IMR-90 (cell line): ENCODE data around the gene DOCK2. TPM values are rescaled to one million over a fixed set of nuclear protein-coding genes. Genes with fewer than 3 reads are reported as not detected.
A peak's percentile ranks its signal among the peaks of the same experiment; 100 is the strongest.

ENCODE experiments used
- ATAC-seq: fragments of 200-7000 bp; cut with Tn5 transposase; 2 replicates; pipeline ENCODE4 v1.9.1; 2020; ENCODE audit warnings: low read depth, mild to moderate bottlenecking, moderate library complexity
- BruUV-seq: library from RNA; stranded (reverse); fragments of 400-500 nt; replicated peaks from 2 replicates; lab custom pipeline; 2021; lab: Mats Ljungman, UMichigan
- CTCF ChIA-PET: fragments of 300-600 bp; formaldehyde crosslinking; extraction: SDS; loops from one replicate; lab custom pipeline; 2021; ENCODE audit warnings: antibody characterized with exemption; lab: Yijun Ruan, JAX
- POLR2A ChIA-PET: fragments of 300-600 bp; sonication (Branson Sonifier 250); formaldehyde crosslinking; loops from one replicate; lab custom pipeline; 2022; ENCODE audit warnings: antibody characterized with exemption; ENCODE audit not compliant: unreplicated experiment; lab: Charles Lee
- DNase-seq: peaks from one replicate; pipeline ENCODE4 v3.0.0; 2013
- H2AFZ ChIP-seq: replicated peaks from 2 replicates; pipeline ENCODE3; 2013; ENCODE audit warnings: low read length, mild to moderate bottlenecking; ENCODE audit not compliant: poor library complexity
- H2AK5ac ChIP-seq: 2 replicates; pipeline ENCODE4 v1.6.1; 2013; ENCODE audit warnings: low read depth, low read length, inconsistent platforms
- H2AK9ac ChIP-seq: replicated peaks from 2 replicates; pipeline ENCODE3; 2013; ENCODE audit warnings: mild to moderate bottlenecking, low read depth, low read length, moderate library complexity; ENCODE audit not compliant: poor library complexity
- H2BK120ac ChIP-seq: 2 replicates; pipeline ENCODE4 v1.6.1; 2013; ENCODE audit warnings: low read depth, low read length, inconsistent platforms
- H2BK15ac ChIP-seq: 3 replicates; pipeline ENCODE4 v1.6.1; 2013; ENCODE audit warnings: low read depth, low read length, inconsistent platforms
- H2BK20ac ChIP-seq: 2 replicates; pipeline ENCODE4 v1.6.1; 2013; ENCODE audit warnings: low read depth, mild to moderate bottlenecking, inconsistent platforms, low read length, moderate library complexity
- H2BK5ac ChIP-seq: 2 replicates; pipeline ENCODE4 v1.6.1; 2013; ENCODE audit warnings: mild to moderate bottlenecking, low read depth, low read length, inconsistent platforms; ENCODE audit not compliant: poor library complexity, severe bottlenecking
- H3K14ac ChIP-seq: replicated peaks from 2 replicates; pipeline ENCODE4 v1.6.1; 2013; ENCODE audit warnings: low read depth, low read length, inconsistent platforms
- H3K18ac ChIP-seq: 2 replicates; pipeline ENCODE4 v1.6.1; 2013; ENCODE audit warnings: low read depth, low read length, control low read depth
- H3K23ac ChIP-seq: 2 replicates; pipeline ENCODE4 v1.6.1; 2013; ENCODE audit warnings: low read depth, low read length, inconsistent platforms
- H3K27ac ChIP-seq: 2 replicates; pipeline ENCODE4 v1.5.1; 2013; ENCODE audit warnings: mild to moderate bottlenecking, control low read depth, low read length; ENCODE audit not compliant: insufficient read depth
- H3K27me3 ChIP-seq: 2 replicates; pipeline ENCODE4 v1.6.1; 2013; ENCODE audit warnings: low read length; ENCODE audit not compliant: control insufficient read depth, insufficient read depth
- H3K36me3 ChIP-seq: 2 replicates; pipeline ENCODE4 v1.6.1; 2013; ENCODE audit warnings: low read length, mixed read lengths; ENCODE audit not compliant: control insufficient read depth, insufficient read depth
- H3K4ac ChIP-seq: 2 replicates; pipeline ENCODE4 v1.6.1; 2013; ENCODE audit warnings: low read depth, low read length, inconsistent platforms
- H3K4me1 ChIP-seq: 2 replicates; pipeline ENCODE4 v1.6.1; 2013; ENCODE audit warnings: low read length, mixed read lengths; ENCODE audit not compliant: control insufficient read depth, insufficient read depth
- H3K4me2 ChIP-seq: 2 replicates; pipeline ENCODE4 v1.6.1; 2013; ENCODE audit warnings: low read depth, mild to moderate bottlenecking, control low read depth, low read length, moderate library complexity
- H3K4me3 ChIP-seq: 2 replicates; pipeline ENCODE4 v1.5.1; 2013; ENCODE audit warnings: low read depth, mild to moderate bottlenecking, control low read depth, low read length, moderate library complexity; ENCODE audit not compliant: insufficient read depth
- H3K56ac ChIP-seq: 2 replicates; pipeline ENCODE4 v1.6.1; 2013; ENCODE audit warnings: low read length, inconsistent platforms; ENCODE audit not compliant: insufficient read depth; ENCODE audit errors: extremely low read depth
- H3K79me1 ChIP-seq, 2 experiments: 2 replicates each; pipeline ENCODE4 v1.6.1; 2013; ENCODE audit warnings: low read length in 2 of 2, inconsistent platforms in 1 of 2, low read depth in 1 of 2
- H3K9ac ChIP-seq: 2 replicates; pipeline ENCODE4 v1.6.1; 2013; ENCODE audit warnings: low read depth, low read length, control low read depth
- H3K9me1 ChIP-seq: 2 replicates; pipeline ENCODE4 v1.6.1; 2013; ENCODE audit warnings: low read length, inconsistent platforms; ENCODE audit not compliant: insufficient read depth
- H3K9me3 ChIP-seq: 2 replicates; pipeline ENCODE4 v1.6.1; 2013; ENCODE audit warnings: low read length; ENCODE audit not compliant: control insufficient read depth, insufficient read depth
- H4K20me1 ChIP-seq: 2 replicates; pipeline ENCODE4 v1.6.1; 2013; ENCODE audit warnings: low read length, inconsistent platforms; ENCODE audit not compliant: insufficient read depth
- H4K5ac ChIP-seq: 2 replicates; pipeline ENCODE4 v1.6.1; 2013; ENCODE audit warnings: mild to moderate bottlenecking, low read depth, low read length, control low read depth
- H4K8ac ChIP-seq, 2 experiments: 2 replicates each; pipeline ENCODE4 v1.6.1; 2013; ENCODE audit warnings: low read depth in 2 of 2, low read length in 2 of 2, control low read depth in 1 of 2, inconsistent platforms in 1 of 2
- H4K91ac ChIP-seq: 2 replicates; pipeline ENCODE4 v1.6.1; 2013; ENCODE audit warnings: low read depth, low read length, inconsistent platforms; ENCODE audit not compliant: insufficient read depth
- CEBPB ChIP-seq: IDR thresholded peaks from 2 replicates; pipeline ENCODE4 v1.6.1; 2012; ENCODE audit warnings: low read depth, low read length, improper control_type of control experiment
- MAZ ChIP-seq: IDR thresholded peaks from 2 replicates; pipeline ENCODE4 v1.6.1; 2012; ENCODE audit warnings: low read depth, mild to moderate bottlenecking, low read length, improper control_type of control experiment, moderate library complexity, borderline replicate concordance
- WGBS, 2 experiments: methylation state at CpG; one replicate each; pipeline versions ENCODE4 v1.1.5 to v1.1.7; 2013; ENCODE audit warnings: missing lambda C conversion rate in 2 of 2; ENCODE audit not compliant: insufficient read length in 1 of 2; ENCODE audit errors: extremely low coverage in 2 of 2; 5-methylcytosine and 5-hydroxymethylcytosine counted together
- dilution Hi-C: fragments of 300-500 bp; cut with HindIII; formaldehyde crosslinking; loops from one replicate; pipeline ENCODE4 v1.14.3; 2018; ENCODE audit warnings: low sequenced_read_pairs; ENCODE audit not compliant: unreplicated experiment
- in situ Hi-C: fragments of 300-500 bp; cut with MboI; formaldehyde crosslinking; loops from 3 replicates; pipeline ENCODE4 v1.14.3; 2019; ENCODE audit warnings: low sequenced_read_pairs, inconsistent platforms, mixed read lengths
- intact Hi-C: fragments of 100-400 bp; cut with micrococcal nuclease; formaldehyde crosslinking; loops from 2 replicates; pipeline ENCODE4 v1.10.0; 2022
- polyA plus RNA-seq, 3 experiments: library from polyadenylated mRNA; depleted of rRNA; stranded (reverse); fragments of >200 nt; gene quantifications; 2 replicates each; pipeline ENCODE4 v1.2.3, GENCODE V29; 2012; ENCODE audit warnings: low replicate concordance in 1 of 3
- total RNA-seq: library from RNA; depleted of rRNA; stranded (reverse); fragments of >200 nt; gene quantifications from 2 replicates; pipeline ENCODE4 v1.2.3, GENCODE V29; 2012

The DOCK2 gene
- total and polyA plus RNA-seq, 2 of the 4 experiments (the other 2 are of a cell fraction): 0.72 to 3.0 TPM

DNA sequence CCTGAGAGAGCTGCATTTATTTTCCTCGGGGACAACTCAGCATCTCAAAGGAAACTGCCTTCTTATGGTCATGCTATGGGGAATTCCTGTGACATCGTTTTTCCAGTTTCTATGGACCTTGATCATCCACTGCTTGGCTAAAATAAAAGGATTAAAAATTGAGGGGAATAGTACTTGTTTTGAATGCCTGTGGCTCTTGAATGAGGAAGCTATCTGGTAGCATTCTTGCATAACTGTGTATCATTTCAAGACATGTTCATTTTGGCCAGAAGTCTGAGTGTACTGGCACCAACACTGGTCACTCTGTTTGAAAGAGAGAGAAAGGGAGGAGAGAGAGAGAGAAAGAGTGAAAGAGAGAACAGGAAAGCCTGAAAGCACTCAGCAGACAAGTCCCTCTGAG is 116.7 kb downstream of the DOCK2 start:
- Histone ChIP-seq H2AK9ac (no peak overlapping the region), H3K18ac (peak overlapping the region; percentile 18; the same call in 1 of the 2 replicates), H2BK120ac (no peak overlapping the region), H3K23ac (no peak overlapping the region), H3K27me3 (no peaks in the 10 kb centered on the region), H3K9ac (no peak overlapping the region), H2AK5ac (no peak overlapping the region), H3K36me3 (no peaks in the 10 kb centered on the region), H3K56ac (no peak overlapping the region), H2AFZ (no peak overlapping the region), H3K14ac (peak overlapping the region; percentile 55; the same call in 1 of the 2 replicates), H3K27ac (no peak overlapping the region), H2BK15ac (0 out of 3 replicates have a peak overlapping the region, but pooled peaks have one; percentile 17), H3K79me1 (no peaks in the 10 kb centered on the region), H2BK5ac (no peak overlapping the region), H3K4me1 (peaks cover 6% of the 10 kb centered on the region; the same call in 1 of the 2 replicates), H3K4me2 (peak overlapping the region; percentile 4; the same call in 1 of the 2 replicates), H3K9me3 (no peaks in the 10 kb centered on the region), H4K5ac (peak overlapping the region; percentile 23; the same call in 1 of the 2 replicates), H4K20me1 (no peaks in the 10 kb centered on the region), H3K4me3 (no peak overlapping the region), H3K4ac (no peak overlapping the region), H4K91ac (no peak overlapping the region), H2BK20ac (no peak overlapping the region), H4K8ac (no peak overlapping the region), H3K9me1 (peaks cover 2% of the 10 kb centered on the region; the same call in 1 of the 2 replicates)
- ATAC-seq (peak; percentile 78), DNase-seq (peak; percentile 75)
- dilution Hi-C loops (no loop called here), in situ Hi-C loops (no loop called here), intact Hi-C loops (no loop called here)
- CTCF ChIA-PET: no interaction called here
- TF ChIP-seq CEBPB (peak; percentile 80), MAZ (no peak)
- POLR2A ChIA-PET: no interaction called here
- 100% methylated on average over 2 of the region's 2 CpGs; no CpG with 5 or more reads in 1 of the 2 experiments for WGBS, 2 experiments
- no TSS peak for BruUV-seq
